TTC549 (cell line): ENCODE data around the gene ARHGAP27.
"Not testable (repeated sequence)": the region's sequence is repeated elsewhere in the genome, so short reads cannot be mapped to it uniquely, and the experiment has no call there.

Experiments used
- FAIRE-seq: peaks from 2 replicates; lab custom pipeline; 2012; peaks lifted over from hg19 to GRCh38; lab: Jason Lieb, UNC

ARHGAP27 gene

DNA sequence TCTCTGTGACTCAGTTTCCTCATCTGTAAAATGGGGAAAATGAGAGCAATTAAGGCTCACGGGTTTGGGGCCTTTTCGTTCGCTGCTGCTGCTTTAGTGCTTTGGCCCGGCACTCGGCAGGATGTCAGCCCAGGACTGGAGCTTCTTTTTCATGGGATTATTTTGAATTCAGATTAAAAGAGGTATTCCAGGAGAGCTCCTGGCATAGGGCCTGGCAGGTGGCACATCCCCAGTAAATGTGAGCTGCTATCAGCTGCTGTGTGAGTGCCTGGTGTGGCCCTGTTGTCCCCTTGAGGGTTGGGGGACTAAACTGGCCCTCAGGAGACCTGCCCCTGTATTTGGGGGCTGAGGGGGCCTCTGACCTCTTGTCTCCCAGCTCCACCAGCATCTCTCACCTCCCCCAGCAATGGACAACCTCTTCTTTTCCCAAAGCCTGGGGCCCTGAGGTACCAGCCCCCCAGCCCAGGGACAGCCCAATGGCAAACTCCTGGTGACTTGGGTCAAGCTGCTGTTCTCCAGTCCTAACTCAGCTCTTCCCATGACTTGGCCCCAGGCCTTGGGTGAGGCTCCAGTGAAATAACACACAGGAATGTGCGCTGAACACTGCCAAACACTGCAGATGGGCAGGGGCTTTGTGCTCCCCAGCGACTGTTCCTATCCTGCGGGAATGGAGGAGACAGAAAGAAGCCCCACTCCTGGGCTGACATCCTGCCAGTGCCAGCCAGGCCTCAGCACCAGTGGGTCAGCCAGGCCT is 14.4 kb upstream of the ARHGAP27 start:
- FAIRE-seq: not testable (repeated sequence)

DNA sequence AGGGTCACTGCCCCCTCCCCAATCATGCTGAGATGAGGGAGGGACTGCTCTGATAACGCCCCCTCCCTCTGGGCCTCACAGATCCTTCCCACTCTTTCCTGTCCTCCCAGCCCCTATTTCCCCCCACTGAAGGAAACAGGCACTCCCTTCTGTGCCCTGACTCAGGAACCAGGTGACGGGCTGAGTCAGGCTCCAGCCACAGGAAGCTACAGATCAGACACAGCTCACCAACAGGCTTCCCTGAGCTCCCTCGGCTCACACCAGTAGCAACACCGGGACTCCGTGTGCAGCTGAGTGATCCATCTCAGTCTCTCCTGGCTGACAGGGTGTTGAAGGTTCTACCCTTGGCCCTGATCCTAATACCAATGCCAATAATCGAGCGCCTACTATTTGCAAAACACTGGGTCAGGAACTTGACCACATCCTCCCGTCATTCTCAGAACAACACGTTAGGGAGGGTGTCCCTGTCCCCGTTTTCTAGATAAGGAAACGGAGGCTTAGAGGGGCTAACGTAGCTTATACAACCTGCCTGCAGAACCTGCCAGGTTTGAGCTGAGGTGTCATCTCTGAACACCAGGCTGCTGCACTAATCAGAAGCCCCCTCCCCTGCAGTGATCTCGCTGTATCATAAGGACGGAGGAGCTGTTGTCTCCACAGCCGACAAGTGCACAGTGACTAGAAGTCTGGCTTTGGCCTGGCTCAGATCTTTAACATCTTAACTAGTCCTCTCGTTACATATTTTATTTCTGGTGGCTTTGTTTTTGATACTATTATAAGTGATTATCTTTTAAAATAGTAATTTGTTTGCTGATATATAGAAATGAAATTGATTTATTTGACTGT is 13.5 kb upstream of the ARHGAP27 start:
- not testable (repeated sequence) for FAIRE-seq

DNA sequence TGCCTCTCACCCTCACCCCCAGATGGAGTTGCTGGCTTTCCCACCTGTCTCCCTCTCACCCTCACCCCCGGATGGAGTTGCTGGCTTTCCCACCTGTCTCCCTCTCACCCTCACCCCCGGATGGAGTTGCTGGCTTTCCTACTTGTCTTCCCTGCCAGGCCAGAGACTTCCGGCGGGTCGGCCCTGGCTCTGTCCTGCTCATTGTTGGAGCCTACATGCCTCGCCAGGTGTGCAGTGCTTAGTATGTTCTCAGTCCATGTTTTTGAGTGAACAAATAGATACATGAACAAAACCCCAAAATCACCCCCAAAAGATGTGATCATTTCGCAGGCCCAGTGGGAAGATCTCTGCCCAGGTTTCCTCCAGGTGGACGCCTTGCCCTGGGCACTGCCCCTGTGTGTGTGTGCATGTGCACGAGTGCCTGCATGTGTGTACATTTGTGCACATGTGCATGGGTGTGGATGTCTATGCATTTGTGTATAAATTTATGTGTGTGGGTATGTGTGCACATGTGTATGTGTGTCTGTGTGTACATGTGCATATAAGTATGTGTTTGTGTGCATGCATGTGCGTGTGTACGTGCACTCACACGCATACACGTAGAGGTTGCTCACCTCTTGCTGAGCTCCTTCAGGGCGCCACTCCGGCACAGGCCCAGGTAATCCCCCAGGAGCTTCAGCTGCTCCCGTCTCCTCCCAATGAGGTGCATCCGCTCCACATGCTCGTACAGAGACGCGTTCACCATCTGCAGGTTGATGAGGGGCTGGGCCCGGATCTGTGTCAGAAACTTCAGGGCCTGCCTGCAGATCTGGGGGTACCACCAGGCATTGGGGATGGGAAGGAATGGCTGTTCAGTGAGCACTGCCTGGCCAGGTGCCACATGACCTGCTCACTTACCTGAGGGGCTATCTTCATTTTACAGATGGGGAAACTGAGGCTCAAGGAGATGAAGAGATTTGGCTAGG is 12.5 kb upstream of the ARHGAP27 start:
- not testable (repeated sequence) for FAIRE-seq

DNA sequence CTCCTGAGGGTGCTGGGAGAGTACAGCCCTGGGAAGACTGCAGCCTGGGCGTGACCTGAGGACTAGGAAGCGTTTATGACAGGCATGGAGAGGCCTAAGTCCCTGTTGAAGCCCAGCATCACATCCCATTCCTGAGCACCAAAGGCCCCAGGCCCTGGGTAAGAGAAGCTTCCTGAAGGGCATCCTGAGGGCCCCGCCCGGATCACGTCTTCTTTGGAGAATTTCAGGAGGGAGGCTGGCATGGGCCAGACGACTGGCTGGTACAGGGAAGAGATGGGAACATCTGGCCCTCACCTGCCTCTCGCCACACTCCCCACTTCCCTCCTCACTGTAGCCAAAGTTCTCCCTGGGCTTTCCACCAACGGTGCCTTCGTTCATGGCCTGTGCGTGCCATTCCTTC is 11.6 kb upstream of the ARHGAP27 start:
- FAIRE-seq: not testable (repeated sequence)

DNA sequence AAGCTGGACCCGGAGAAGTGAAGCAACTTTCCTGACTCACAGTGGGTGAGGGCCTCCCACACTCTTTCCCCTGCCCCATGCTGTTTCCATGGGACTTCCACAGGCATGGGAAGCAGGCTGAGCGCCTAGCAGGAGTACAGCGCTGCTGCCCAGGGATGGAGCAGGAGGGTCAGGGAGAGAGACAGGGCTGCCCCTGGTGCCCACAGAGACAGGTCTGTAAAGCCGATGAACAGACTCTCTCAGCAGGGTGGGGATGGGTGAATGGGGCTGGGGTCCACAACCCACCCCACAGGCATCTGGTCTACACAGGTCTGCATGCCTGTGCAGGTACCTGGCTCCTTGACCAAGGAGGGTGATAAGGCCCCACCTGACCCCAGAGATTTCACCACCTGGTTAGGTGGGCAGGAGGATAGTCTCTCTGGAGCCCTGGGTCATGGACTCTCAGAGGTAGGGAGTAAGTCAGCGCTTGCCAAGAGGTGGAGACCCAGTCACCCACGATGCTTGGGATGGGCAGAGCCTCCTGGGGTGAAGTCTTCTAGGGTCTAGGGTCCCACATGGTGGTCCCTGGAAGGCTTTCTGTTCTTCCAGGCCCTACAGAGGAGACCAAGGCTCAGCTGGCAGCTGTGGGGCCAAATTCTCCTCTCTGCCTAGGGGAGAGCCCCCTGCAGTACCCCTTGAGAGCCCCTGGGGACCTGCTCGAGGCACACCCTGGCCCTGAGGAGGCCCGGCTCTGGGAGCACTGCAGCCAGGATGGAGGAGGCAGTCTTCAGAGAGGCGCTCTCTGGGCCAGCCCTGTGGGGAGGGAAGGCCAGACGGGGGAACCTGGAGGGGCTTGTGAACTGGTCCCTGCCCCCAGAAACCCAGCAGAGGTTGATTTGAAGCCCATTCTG is 10.9 kb upstream of the ARHGAP27 start:
- not testable (repeated sequence) for FAIRE-seq

DNA sequence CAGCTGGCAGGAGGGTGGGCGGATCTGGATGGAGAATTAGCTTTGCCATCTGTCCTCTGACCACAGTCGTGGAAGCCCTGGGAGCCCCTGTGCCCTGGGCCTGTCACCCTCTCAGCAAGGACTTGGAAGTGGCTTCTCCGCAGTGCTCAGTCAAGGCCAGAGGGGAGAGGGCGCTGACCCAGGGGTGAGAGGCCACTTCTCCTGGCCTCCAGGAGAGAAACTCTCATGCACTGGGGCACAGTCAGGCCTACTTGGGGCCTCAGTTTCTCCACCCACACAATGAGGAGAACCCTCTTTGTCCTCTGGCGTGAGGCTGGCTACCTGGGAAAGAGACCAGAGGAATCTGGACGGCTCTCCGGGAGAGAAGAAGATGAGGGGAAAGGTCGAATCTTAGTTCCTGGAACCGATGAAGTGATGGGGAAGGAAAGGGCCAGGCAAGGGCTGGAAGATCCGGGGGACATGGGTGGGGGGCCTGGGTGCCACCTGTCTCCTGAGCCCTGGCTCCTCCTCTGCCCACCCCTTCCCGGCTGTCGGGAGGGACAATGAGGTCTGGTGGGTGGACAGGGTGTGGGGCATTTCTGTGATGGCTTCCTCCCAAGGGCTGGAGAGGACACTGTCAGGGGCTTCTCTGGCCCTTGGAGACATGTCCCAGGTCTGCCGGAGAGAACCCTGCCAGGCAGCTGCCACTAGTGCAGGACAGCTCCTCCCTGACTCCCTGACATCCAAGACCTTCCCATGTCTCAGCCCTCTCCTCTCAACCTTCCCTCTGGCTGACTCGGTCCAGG is 9.0 kb upstream of the ARHGAP27 start:
- no peak for FAIRE-seq

DNA sequence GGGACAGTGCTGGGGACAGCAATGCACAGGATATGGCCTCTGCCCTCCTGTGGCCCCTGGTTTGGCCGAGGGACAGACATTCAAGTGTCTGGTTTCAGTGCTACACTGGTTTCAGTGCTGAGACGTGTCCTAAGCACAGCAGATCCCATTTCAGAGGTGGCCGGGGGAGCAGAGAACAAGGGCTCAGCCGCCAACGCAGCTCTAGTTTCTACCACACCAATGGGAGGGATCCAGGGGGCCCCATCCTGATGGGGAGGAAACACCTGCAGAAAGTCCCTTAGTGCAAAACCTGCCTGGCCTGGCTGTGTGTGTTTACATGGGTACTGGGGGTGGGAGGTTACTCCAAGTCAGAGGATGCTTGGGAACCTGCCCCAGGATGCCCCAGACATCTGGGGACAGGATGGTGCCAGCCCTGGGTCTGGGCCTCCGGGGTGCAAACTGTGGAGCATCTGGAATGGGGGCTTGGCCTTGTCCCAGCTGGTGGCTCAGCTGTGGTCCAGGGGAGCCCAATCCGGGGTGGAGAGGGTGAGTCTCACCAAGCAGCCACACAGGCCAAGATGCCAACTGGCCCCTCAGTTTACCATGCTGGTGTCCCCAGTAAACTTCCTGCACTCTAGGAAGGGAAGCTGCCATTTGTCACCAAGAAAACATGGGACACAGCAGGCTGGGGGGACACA is 8.3 kb upstream of the ARHGAP27 start:
- FAIRE-seq: not testable (repeated sequence)

DNA sequence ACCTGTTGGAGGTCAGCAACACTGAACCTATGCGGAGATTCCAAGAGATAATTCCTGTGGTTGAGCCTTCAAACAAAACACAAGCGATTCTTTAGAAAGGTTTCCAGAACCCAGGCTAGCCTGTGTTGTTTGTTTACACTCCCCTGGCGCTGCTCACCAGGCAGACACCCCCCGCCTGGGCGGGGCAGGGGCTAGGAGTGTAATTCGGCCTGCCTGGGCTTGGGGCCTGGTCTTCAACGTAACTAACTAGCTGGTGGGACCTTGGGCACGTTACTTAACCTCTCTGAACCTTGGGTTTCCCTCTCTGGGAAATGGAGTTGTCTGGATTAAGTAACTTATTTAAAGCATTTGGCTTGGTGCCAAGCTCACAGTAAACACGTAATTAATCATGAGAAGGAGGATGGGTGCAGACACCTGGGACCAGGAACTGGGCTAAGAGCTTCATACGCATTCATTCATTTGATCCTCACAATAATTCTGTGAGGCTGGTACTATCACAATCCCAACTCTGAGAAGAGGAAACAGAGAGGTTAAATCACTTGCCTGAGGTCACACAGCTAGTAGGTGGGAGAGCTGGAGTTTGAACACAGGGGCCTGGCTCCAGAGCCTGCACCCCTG is 7.6 kb upstream of the ARHGAP27 start:
- FAIRE-seq: no peak

DNA sequence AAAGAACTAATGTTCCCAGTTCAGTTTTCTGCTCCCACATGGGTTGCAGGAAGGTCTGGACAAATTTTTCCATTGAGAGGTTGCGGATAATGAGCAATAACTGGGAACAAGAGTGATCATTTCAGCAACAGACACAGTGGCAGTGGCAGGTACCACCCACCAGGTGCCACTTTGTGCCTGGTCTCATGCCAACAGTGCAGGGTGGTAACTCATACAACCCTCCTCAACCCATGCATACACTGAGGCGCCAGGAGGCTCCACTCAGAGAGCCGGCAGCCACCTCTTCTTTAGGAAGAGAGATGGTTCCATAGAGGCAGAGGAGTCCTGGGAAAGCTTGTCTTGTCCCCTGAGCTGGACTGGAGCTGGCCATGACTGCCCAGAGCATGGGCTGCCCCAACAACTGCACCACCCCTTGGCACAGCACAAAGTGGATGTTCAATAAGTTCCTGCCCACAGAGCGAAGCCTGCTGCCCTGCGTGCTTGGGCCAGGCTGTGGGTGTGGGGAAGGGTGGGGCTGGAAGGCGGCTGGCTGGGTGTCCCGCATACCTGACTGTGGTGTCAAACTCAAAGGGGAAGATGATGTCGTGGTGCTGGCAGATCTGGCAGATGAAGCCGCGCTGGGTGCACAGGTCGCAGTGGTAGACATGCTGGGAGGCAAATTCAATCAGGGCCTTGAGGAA is 6.4 kb upstream of the ARHGAP27 start:
- no peak for FAIRE-seq

DNA sequence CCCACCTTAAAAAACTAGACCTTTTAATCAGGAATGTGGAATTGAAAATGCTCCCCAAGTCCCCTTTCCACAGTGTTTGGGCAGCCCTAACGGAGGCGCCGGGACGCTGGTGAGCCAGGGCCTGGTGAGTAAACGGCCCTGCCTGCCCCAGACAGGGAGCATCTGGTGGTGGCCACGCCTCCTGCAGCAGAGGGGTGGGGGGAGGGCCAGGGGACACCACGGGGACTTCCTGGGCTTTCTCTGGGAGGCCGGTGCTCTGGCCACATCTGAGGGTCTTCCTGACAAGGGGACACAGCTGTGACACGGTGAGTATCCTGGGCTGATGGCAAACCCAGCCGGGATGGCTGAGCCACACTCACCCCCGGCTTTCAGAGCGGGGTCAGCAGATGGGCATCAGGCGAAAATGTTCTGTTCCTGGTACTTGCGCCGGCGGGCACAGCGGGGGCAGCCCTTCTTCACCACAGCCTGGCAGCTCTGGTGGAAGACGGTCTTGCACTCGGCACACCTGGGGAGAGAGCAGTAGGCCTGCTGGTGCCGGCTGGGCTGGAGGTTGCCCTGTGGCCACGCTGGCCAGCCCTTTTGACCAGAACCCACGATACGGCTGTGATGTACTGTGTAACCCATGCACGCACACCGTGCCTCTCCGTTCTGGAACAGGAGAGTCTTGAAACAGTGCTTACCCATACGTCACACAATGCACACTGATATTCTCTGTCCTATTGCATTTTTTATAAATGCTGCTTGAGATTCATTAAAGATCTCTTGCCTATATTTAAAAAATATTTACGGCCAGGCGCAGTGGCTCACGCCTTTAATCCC is 5.0 kb upstream of the ARHGAP27 start:
- FAIRE-seq: no peak

DNA sequence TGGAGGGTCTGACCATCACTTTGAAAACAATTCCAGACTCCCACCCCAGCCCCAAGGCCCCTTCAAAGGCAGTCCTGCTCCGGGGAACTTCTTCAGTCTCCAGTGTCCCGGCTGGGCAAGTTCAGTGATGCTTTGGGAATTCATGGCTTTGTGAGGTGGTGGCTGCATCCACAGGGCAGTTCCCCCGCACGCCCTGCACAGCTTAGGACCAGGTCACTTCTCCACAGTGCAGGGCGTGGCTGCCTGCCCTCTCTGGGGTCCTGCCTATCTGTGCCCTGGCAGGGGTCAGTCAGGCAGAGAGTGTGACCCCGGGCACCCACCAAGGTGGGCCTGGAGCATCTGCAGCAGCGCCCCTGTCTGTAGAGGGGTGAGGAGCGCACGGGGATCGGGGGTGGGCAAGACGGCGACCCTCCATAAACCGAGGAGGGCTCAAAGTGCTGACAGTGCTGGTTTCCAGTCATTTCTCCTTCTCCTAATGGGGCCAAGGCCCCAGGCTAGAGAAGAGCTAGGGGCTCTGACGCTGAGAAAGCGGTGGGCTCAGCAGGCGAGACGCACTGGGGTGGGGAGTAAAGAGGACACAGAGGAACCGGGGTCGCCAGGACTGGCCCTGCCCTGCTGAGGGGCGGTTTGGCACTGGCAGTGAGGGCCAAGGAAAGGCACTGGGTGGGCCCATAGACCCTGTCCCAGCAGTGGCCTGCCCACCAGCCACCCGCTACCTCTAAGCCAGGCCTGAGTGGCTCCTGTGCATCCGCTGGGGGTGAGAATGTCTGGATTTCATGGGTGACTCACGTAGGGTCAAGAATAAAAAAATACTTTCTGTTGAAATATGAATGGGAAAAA is 4.2 kb upstream of the ARHGAP27 start:
- FAIRE-seq: no peak

DNA sequence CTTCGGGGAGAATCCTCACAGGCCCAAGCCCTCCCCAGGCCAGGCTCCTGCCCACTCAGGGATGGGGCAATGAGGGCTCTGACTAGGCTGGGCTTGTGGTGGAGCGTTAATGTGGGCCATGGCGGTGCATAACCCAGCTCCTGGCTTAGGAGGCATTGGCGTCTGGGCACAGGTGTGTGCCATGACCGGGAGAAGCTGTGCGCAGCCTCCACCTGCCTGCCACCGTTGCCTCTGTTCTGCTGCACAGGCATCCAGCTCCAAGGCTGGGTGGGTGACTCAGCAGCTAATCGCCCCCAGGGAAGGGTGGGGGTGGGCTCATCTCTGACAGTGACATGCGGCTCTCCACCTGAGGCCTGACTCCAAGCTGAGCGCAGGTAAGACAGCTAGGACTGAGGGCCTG is 3.5 kb upstream of the ARHGAP27 start:
- FAIRE-seq: no peak

DNA sequence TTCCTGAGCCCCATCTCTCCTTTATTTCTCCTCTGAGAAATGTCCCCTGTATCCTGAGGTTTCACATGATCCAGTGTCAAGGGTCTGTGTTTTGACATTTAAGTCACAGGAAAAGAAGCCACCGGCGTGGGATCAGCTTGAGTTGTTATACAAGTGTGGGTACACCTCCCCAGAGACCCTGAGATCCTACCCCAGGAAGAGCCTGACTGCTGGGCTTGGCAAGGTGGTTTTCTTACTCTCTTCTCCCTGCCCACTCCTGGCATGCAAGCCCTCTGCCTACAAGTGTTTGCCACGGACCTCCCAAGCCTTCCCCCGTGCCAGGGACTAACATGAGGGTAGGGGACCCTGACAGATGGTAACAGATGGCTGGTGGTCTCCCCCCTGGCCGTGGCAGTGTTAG is 2.8 kb upstream of the ARHGAP27 start:
- no peak for FAIRE-seq

DNA sequence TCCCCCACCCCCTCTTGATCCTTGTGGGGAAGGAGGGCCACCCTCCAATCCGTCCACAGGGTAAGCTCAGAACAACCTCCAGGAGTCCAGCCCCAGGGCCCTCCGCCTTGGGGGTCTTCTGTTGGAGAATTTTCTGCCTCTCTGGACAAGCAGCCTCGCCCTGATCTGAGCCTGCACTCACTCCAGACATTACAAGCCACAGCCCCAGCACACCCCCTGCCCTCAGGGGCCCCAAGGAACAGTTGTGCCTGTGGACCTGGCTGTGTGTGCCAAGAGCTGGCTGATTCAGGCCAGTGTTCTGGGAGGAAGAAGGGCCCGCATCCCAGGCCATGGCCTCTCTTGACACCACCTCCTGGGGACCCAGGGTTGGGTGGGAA is 477 bp upstream of the ARHGAP27 start:
- no peak for FAIRE-seq

DNA sequence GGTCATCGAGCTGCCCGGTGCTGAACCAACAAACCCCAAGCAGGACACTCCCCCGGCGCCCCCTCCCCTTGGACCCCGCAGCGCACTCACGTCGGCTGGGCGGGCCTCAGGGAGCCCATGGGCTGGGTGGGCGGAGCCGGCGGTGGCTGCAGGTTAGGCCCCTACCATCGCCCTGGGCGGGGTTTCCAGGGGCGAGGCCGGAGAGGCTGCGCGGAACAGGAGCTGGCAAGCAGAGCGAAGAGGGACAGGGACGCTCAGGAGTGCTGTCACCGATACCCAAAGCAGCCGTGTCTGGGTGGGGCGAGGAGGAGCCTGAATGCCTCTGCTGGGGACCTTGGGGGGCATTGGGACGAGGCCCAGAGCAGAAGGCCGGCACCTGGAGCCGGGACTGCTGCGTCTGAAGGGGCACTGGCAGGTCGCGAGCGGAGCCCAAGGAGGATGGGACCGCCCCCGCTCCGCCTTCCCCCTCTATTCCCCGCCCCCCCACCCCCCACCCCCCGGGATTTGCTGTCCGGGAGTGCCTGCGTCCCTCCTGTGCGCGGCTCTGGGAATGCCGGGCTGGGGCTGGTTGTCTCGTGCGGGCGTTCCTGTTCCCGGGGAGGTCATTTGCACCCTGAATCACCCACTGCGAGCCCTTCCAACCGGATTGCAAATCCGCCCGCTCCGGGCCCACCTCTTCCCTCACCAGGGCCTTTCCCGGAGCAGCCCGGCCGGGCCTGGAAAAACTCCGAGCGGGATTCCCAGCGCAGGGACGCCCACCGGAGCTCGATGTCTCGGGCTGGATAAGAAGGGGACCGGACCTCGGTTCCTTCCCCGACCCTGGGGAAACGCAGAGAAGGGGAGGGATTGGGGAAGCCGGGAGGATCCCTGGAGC is 902 bp downstream of the ARHGAP27 start:
- no peak for FAIRE-seq
